DMS114 treated with DMSO at 0.1 percent for 48 hours (cell line): ENCODE measurements around the gene TMEM183A.

Source experiments
- DNase-seq: peaks from one replicate; lab custom pipeline; 2025; ENCODE audit not compliant: unreplicated experiment; lab: John Stamatoyannopoulos, UW

Gene TMEM183A

GRCh38 chr1:203045821-203046594 lies 38.8 kb downstream of the TMEM183A start:
- no peak for DNase-seq

GRCh38 chr1:203046984-203047630 lies 39.9 kb downstream of the TMEM183A start:
- DNase-seq = no peak

GRCh38 chr1:203048086-203048485 lies 40.9 kb downstream of the TMEM183A start:
- DNase-seq = no peak

- no peak for DNase-seq
These were observed 41.4 kb downstream of the TMEM183A start for GRCh38 chr1:203048555-203049051.

GRCh38 chr1:203049077-203049476 lies 41.9 kb downstream of the TMEM183A start:
- no peak for DNase-seq

- no peak for DNase-seq
These were observed 42.5 kb downstream of the TMEM183A start for GRCh38 chr1:203049576-203050180.

- no peak for DNase-seq
These were observed 43.7 kb downstream of the TMEM183A start for GRCh38 chr1:203050826-203051225.

- DNase-seq = no peak
These were observed 44.7 kb downstream of the TMEM183A start for GRCh38 chr1:203051841-203052324.

- DNase-seq = no peak
These were observed 45.4 kb downstream of the TMEM183A start for GRCh38 chr1:203052601-203053000.

GRCh38 chr1:203054184-203054583 lies 47.0 kb downstream of the TMEM183A start:
- DNase-seq = no peak

- no peak for DNase-seq
These were observed 47.5 kb downstream of the TMEM183A start for GRCh38 chr1:203054642-203055041.

GRCh38 chr1:203055161-203055799 lies 48.1 kb downstream of the TMEM183A start:
- no peak for DNase-seq

GRCh38 chr1:203056012-203056411 lies 48.8 kb downstream of the TMEM183A start:
- DNase-seq = no peak

- no peak for DNase-seq
These were observed 49.3 kb downstream of the TMEM183A start for GRCh38 chr1:203056516-203056915.

GRCh38 chr1:203057911-203058675 lies 50.9 kb downstream of the TMEM183A start:
- no peak for DNase-seq

GRCh38 chr1:203058676-203058935 lies 51.4 kb downstream of the TMEM183A start:
- DNase-seq = no peak

- DNase-seq = no peak
These were observed 52.3 kb downstream of the TMEM183A start for GRCh38 chr1:203059485-203059884.

- no peak for DNase-seq
These were observed 52.9 kb downstream of the TMEM183A start for GRCh38 chr1:203060115-203060514.

- DNase-seq = no peak
These were observed 56.1 kb downstream of the TMEM183A start for GRCh38 chr1:203063287-203063686.

GRCh38 chr1:203065191-203065590 lies 58.0 kb downstream of the TMEM183A start:
- no peak for DNase-seq

GRCh38 chr1:203065986-203066385 lies 58.8 kb downstream of the TMEM183A start:
- no peak for DNase-seq
